Fibroblast of skin of scalp (primary cell): ENCODE results near the gene PRDM11.
"Not testable (repeated sequence)": the region's sequence is repeated elsewhere in the genome, so short reads cannot be mapped to it uniquely, and the experiment has no call there.

Source experiments
- DNase-seq: peaks from one replicate; pipeline ENCODE4 v3.0.0-alpha.2; 2013

PRDM11 gene

GRCh38 chr11:45238724-45239123, 92.3 kb downstream of the PRDM11 start:
- DNase-seq: peak; percentile 46

- DNase-seq: no peak
Observed at GRCh38 chr11:45239733-45240132, 93.3 kb downstream of the PRDM11 start.

- no peak for DNase-seq
Observed at GRCh38 chr11:45243967-45244366, 97.5 kb downstream of the PRDM11 start.

- no peak for DNase-seq
Observed at GRCh38 chr11:45245218-45246045, 99.0 kb downstream of the PRDM11 start.

- no peak for DNase-seq
Observed at GRCh38 chr11:45246241-45246640, 99.8 kb downstream of the PRDM11 start.

GRCh38 chr11:45247433-45247832, 101.0 kb downstream of the PRDM11 start:
- DNase-seq: no peak

GRCh38 chr11:45248501-45249011, 102.1 kb downstream of the PRDM11 start:
- no peak for DNase-seq

GRCh38 chr11:45249372-45249771, 102.9 kb downstream of the PRDM11 start:
- DNase-seq: not testable (repeated sequence)

GRCh38 chr11:45250035-45250718, 103.7 kb downstream of the PRDM11 start:
- no peak for DNase-seq

GRCh38 chr11:45252134-45252856, 105.9 kb downstream of the PRDM11 start:
- peak; percentile 51 for DNase-seq

GRCh38 chr11:45252877-45253276, 106.4 kb downstream of the PRDM11 start:
- no peak for DNase-seq

GRCh38 chr11:45253640-45254039, 107.2 kb downstream of the PRDM11 start:
- no peak for DNase-seq

- DNase-seq: peak; percentile 16
Observed at GRCh38 chr11:45254070-45254469, 107.6 kb downstream of the PRDM11 start.

GRCh38 chr11:45258982-45259530, 112.6 kb downstream of the PRDM11 start:
- DNase-seq: no peak

GRCh38 chr11:45259592-45259991, 113.2 kb downstream of the PRDM11 start:
- peak; percentile 33 for DNase-seq

- no peak for DNase-seq
Observed at GRCh38 chr11:45260071-45260470, 113.6 kb downstream of the PRDM11 start.

- DNase-seq: no peak
Observed at GRCh38 chr11:45262900-45263299, 116.5 kb downstream of the PRDM11 start.

GRCh38 chr11:45263773-45264172, 117.3 kb downstream of the PRDM11 start:
- no peak for DNase-seq

GRCh38 chr11:45264839-45265515, 118.5 kb downstream of the PRDM11 start:
- peak; percentile 86 for DNase-seq

GRCh38 chr11:45265969-45266675, 119.7 kb downstream of the PRDM11 start:
- DNase-seq: no peak

- DNase-seq: no peak
Observed at GRCh38 chr11:45266676-45267020, 120.2 kb downstream of the PRDM11 start.

- no peak for DNase-seq
Observed at GRCh38 chr11:45267052-45267451, 120.6 kb downstream of the PRDM11 start.
